A549 (cell line): ENCODE results near the gene F8. TPM values are rescaled to one million over a fixed set of nuclear protein-coding genes. Genes with fewer than 3 reads are reported as not detected.
"Not testable (repeated sequence)": the region's sequence is repeated elsewhere in the genome, so short reads cannot be mapped to it uniquely, and the experiment has no call there.

Experiments used
- ATAC-seq, 2 experiments: fragments of 200-7000 bp in 1 of 2; fragments of >200 bp in 1 of 2; cut with Nextera tagmentation in 1 of 2; cut with Tn5 transposase in 1 of 2; 3 replicates each; pipeline versions ENCODE4 v1.8.0 to v1.9.1; 2018 to 2020; ENCODE audit warnings: mild to moderate bottlenecking in 1 of 2, moderate library complexity in 1 of 2
- CTCF ChIA-PET: fragments of 300-600 bp; sonication (Branson Sonifier 250); formaldehyde crosslinking; extraction: SDS; loops from one replicate; lab custom pipeline; 2021; ENCODE audit warnings: antibody characterized with exemption, inconsistent platforms; lab: Yijun Ruan, JAX
- POLR2A ChIA-PET: fragments of 350-600 bp; formaldehyde crosslinking; extraction: SDS; loops from one replicate; lab custom pipeline; 2021; ENCODE audit warnings: antibody characterized with exemption, inconsistent platforms; lab: Yijun Ruan, JAX
- DNase-seq, 2 experiments: peaks; one replicate each; pipeline versions ENCODE4 v3.0.0 to v3.0.0-alpha.2; 2011 to 2016; ENCODE audit warnings: low read depth in 1 of 2, low spot score in 1 of 2
- FAIRE-seq: peaks from 2 replicates; lab custom pipeline; 2011; peaks lifted over from hg19 to GRCh38; lab: Jason Lieb, UNC
- H3K27ac ChIP-seq, 2 experiments: fragments of >200 bp; sonication (Bioruptor Twin); formaldehyde crosslinking; 3 replicates each; pipeline ENCODE4 v1.5.1; 2016 to 2017
- H3K4me1 ChIP-seq: fragments of >200 bp; sonication (Bioruptor Twin); formaldehyde crosslinking; 3 replicates; pipeline ENCODE4 v1.6.1; 2016
- H3K4me2 ChIP-seq: fragments of >200 bp; sonication (Bioruptor Twin); formaldehyde crosslinking; 3 replicates; pipeline ENCODE4 v1.6.1; 2016
- H3K4me3 ChIP-seq: fragments of >200 bp; sonication (Bioruptor Twin); formaldehyde crosslinking; 3 replicates; pipeline ENCODE4 v1.5.1; 2016
- H3K9me3 ChIP-seq: fragments of >200 bp; sonication (Bioruptor Twin); formaldehyde crosslinking; 3 replicates; pipeline ENCODE4 v1.6.1; 2016
- EHMT2 ChIP-seq: fragments of 200-600 bp; sonication (generic); IDR thresholded peaks from 2 replicates; pipeline ENCODE4 v1.6.1; 2016; ENCODE audit warnings: antibody characterized with exemption, low read depth, mild to moderate bottlenecking, moderate library complexity
- HOXA7 ChIP-seq: fragments of 250-450 bp; sonication (Bioruptor Pico); IDR thresholded peaks from 2 replicates; pipeline ENCODE4 v1.5.0; 2020; ENCODE audit warnings: mild to moderate bottlenecking, moderate library complexity
- HOXB13 ChIP-seq: fragments of 250-450 bp; sonication (Bioruptor Pico); IDR thresholded peaks from 2 replicates; pipeline ENCODE4 v1.5.0; 2020; ENCODE audit warnings: low read depth, mild to moderate bottlenecking, moderate library complexity
- KDM5A ChIP-seq: fragments of 200-600 bp; sonication (generic); IDR thresholded peaks from 2 replicates; pipeline ENCODE4 v1.6.1; 2016; ENCODE audit warnings: antibody characterized with exemption, mild to moderate bottlenecking
- MAZ ChIP-seq: fragments of 150-350 bp; IDR thresholded peaks from 2 replicates; pipeline ENCODE4 v1.6.1; 2014; ENCODE audit warnings: antibody characterized with exemption, low read depth, low read length, borderline replicate concordance
- NFE2L2 ChIP-seq: fragments of 150-350 bp; conservative IDR thresholded peaks from 2 replicates; pipeline ENCODE4 v1.6.1; 2014; ENCODE audit warnings: low read length
- POLR2A ChIP-seq: IDR thresholded peaks from 2 replicates; pipeline ENCODE4 v1.6.1; 2012; ENCODE audit warnings: mild to moderate bottlenecking, low read length
- TFCP2L1 ChIP-seq: fragments of 250-450 bp; sonication (Bioruptor Pico); IDR thresholded peaks from 2 replicates; pipeline ENCODE4 v1.5.0; 2021; ENCODE audit warnings: mild to moderate bottlenecking
- WGBS: methylation state at CpG from one replicate; pipeline ENCODE4 v1.1.6; 2017; ENCODE audit errors: missing lambda C conversion rate; 5-methylcytosine and 5-hydroxymethylcytosine counted together
- polyA plus RNA-seq, 4 experiments: library from polyadenylated mRNA; depleted of rRNA in 3 of 4; stranded (reverse); fragments of >200 nt; fragmentation: RNase III in 1 of 4; extraction: RNeasy Plus Mini Kit Qiagen cat#74134 plus additional on column Dnase treatment in 1 of 4; gene quantifications; 2 replicates in 3 of 4; 3 replicates in 1 of 4; pipeline ENCODE4 v1.2.3, GENCODE V29; 2011 to 2017
- TF ChIP-seq, protein P1 (sequence below): fragments of >200 bp; sonication (Bioruptor Twin); formaldehyde crosslinking; IDR thresholded peaks from 3 replicates; pipeline ENCODE4 v1.5.1; 2016
- TF ChIP-seq, protein P2 (sequence below): IDR thresholded peaks from 2 replicates; pipeline ENCODE4 v1.6.1; 2012
- TF ChIP-seq, protein P3 (sequence below): fragments of 200-600 bp; sonication (generic); IDR thresholded peaks from 2 replicates; pipeline ENCODE4 v1.6.1; 2016; ENCODE audit warnings: antibody characterized with exemption, mild to moderate bottlenecking, moderate library complexity
- TF ChIP-seq, protein P4 (sequence below): IDR thresholded peaks from 2 replicates; pipeline ENCODE4 v1.6.1; 2012
- TF ChIP-seq, protein P5 (sequence below): fragments of 250-450 bp; sonication (Bioruptor Pico); IDR thresholded peaks from 2 replicates; pipeline ENCODE4 v1.5.0; 2020; ENCODE audit warnings: low read depth, mild to moderate bottlenecking, moderate library complexity
- TF ChIP-seq, protein P6 (sequence below): fragments of 150-350 bp; IDR thresholded peaks from 2 replicates; pipeline ENCODE4 v1.6.1; 2014; ENCODE audit warnings: low read depth, mild to moderate bottlenecking, low read length

The F8 gene
- polyA plus RNA-seq, 2 of the 4 experiments (the other 2 are of a cell fraction) = 4.3 to 6.9 TPM

DNA sequence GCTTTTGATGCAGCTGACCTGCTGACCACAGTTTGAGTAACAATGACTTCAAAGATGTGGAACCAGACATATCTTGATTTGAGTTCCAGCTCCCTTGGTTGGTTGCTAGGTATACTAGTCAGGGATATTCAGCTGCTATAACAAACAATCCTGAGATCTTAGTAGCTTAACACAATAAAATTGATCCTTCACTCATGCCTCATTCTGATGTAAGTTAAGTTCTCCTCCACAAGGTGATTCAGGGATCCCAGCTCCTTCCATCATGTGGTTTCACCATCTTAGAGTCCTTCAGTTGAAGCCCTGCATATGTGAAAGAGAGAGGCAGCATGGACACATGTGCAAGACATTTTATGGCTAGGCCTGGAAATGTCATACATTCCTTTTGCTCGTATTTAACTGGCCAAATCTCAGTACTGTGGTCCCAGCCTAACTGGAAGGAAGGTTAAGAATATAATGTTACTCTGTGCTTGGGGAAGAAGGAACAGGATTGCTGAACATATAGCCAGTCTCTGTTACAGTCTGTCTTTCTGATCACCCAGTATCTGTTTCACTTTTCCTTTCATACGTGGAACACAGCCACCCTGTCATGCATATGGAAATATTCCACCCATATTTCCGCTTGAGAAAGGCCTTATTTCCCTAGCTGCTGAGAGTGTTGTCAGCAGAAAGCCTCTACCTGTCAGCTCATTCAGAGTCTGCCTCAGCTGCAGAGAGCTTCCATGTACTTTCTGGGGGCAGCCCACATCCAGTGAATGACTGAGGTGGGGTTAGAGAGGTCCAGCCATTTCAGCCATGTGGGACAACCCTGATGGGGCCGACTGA is 195.1 kb downstream of the F8 start:
- CTCF ChIA-PET = no interaction called here
- TF ChIP-seq, protein P1, sequence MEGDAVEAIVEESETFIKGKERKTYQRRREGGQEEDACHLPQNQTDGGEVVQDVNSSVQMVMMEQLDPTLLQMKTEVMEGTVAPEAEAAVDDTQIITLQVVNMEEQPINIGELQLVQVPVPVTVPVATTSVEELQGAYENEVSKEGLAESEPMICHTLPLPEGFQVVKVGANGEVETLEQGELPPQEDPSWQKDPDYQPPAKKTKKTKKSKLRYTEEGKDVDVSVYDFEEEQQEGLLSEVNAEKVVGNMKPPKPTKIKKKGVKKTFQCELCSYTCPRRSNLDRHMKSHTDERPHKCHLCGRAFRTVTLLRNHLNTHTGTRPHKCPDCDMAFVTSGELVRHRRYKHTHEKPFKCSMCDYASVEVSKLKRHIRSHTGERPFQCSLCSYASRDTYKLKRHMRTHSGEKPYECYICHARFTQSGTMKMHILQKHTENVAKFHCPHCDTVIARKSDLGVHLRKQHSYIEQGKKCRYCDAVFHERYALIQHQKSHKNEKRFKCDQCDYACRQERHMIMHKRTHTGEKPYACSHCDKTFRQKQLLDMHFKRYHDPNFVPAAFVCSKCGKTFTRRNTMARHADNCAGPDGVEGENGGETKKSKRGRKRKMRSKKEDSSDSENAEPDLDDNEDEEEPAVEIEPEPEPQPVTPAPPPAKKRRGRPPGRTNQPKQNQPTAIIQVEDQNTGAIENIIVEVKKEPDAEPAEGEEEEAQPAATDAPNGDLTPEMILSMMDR = no peak
- TF ChIP-seq KDM5A (no peak), HOXB13 (CRISPR knock-in tag) (no peak), EHMT2 (no peak), POLR2A (no peak), HOXA7 (CRISPR knock-in tag) (no peak), TFCP2L1 (no peak), NFE2L2 (no peak), MAZ (no peak)
- TF ChIP-seq, protein P2, sequence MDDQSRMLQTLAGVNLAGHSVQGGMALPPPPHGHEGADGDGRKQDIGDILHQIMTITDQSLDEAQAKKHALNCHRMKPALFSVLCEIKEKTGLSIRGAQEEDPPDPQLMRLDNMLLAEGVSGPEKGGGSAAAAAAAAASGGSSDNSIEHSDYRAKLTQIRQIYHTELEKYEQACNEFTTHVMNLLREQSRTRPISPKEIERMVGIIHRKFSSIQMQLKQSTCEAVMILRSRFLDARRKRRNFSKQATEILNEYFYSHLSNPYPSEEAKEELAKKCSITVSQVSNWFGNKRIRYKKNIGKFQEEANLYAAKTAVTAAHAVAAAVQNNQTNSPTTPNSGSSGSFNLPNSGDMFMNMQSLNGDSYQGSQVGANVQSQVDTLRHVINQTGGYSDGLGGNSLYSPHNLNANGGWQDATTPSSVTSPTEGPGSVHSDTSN = no peak
- TF ChIP-seq, protein P3, sequence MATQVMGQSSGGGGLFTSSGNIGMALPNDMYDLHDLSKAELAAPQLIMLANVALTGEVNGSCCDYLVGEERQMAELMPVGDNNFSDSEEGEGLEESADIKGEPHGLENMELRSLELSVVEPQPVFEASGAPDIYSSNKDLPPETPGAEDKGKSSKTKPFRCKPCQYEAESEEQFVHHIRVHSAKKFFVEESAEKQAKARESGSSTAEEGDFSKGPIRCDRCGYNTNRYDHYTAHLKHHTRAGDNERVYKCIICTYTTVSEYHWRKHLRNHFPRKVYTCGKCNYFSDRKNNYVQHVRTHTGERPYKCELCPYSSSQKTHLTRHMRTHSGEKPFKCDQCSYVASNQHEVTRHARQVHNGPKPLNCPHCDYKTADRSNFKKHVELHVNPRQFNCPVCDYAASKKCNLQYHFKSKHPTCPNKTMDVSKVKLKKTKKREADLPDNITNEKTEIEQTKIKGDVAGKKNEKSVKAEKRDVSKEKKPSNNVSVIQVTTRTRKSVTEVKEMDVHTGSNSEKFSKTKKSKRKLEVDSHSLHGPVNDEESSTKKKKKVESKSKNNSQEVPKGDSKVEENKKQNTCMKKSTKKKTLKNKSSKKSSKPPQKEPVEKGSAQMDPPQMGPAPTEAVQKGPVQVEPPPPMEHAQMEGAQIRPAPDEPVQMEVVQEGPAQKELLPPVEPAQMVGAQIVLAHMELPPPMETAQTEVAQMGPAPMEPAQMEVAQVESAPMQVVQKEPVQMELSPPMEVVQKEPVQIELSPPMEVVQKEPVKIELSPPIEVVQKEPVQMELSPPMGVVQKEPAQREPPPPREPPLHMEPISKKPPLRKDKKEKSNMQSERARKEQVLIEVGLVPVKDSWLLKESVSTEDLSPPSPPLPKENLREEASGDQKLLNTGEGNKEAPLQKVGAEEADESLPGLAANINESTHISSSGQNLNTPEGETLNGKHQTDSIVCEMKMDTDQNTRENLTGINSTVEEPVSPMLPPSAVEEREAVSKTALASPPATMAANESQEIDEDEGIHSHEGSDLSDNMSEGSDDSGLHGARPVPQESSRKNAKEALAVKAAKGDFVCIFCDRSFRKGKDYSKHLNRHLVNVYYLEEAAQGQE = no peak
- TF ChIP-seq, protein P4, sequence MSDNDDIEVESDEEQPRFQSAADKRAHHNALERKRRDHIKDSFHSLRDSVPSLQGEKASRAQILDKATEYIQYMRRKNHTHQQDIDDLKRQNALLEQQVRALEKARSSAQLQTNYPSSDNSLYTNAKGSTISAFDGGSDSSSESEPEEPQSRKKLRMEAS = no peak
- TF ChIP-seq, protein P5, sequence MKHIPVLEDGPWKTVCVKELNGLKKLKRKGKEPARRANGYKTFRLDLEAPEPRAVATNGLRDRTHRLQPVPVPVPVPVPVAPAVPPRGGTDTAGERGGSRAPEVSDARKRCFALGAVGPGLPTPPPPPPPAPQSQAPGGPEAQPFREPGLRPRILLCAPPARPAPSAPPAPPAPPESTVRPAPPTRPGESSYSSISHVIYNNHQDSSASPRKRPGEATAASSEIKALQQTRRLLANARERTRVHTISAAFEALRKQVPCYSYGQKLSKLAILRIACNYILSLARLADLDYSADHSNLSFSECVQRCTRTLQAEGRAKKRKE = no peak
- TF ChIP-seq, protein P6, sequence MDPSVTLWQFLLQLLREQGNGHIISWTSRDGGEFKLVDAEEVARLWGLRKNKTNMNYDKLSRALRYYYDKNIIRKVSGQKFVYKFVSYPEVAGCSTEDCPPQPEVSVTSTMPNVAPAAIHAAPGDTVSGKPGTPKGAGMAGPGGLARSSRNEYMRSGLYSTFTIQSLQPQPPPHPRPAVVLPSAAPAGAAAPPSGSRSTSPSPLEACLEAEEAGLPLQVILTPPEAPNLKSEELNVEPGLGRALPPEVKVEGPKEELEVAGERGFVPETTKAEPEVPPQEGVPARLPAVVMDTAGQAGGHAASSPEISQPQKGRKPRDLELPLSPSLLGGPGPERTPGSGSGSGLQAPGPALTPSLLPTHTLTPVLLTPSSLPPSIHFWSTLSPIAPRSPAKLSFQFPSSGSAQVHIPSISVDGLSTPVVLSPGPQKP = no peak
- Histone ChIP-seq H3K4me2 (no peak overlapping the region), H3K4me3 (no peak overlapping the region), H3K9me3 (no peaks in the 10 kb centered on the region), H3K27ac (no peak overlapping the region), H3K4me1 (no peaks in the 10 kb centered on the region)
- POLR2A ChIA-PET = no interaction called here
- 45% methylated on average over 4 of the region's 4 CpGs for WGBS
- no peak for DNase-seq
- no peak for ATAC-seq
- FAIRE-seq = peak; percentile 70

DNA sequence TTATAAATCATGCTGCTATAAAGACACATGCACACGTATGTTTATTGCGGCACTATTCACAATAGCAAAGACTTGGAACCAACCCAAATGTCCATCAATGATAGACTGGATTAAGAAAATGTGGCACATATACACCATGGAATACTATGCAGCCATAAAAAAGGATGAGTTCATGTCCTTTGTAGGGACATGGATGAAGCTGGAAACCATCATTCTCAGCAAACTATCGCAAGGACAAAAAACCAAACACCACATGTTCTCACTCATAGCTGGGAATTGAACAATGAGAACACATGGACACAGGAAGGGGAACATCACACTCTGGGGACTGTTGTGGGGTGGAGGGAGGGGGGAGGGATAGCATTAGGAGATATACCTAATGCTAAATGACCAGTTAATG is 196.9 kb downstream of the F8 start:
- H3K27ac ChIP-seq, POLR2A ChIA-PET, CTCF ChIA-PET, H3K4me2 ChIP-seq, FAIRE-seq, H3K4me1 ChIP-seq, ATAC-seq, H3K4me3 ChIP-seq, DNase-seq, H3K9me3 ChIP-seq: not testable (repeated sequence)
- no CpG with 5 or more reads among the region's 3 CpGs for WGBS
